Measurements from ENCODE around the gene NRCAM.

The NRCAM gene

DNA sequence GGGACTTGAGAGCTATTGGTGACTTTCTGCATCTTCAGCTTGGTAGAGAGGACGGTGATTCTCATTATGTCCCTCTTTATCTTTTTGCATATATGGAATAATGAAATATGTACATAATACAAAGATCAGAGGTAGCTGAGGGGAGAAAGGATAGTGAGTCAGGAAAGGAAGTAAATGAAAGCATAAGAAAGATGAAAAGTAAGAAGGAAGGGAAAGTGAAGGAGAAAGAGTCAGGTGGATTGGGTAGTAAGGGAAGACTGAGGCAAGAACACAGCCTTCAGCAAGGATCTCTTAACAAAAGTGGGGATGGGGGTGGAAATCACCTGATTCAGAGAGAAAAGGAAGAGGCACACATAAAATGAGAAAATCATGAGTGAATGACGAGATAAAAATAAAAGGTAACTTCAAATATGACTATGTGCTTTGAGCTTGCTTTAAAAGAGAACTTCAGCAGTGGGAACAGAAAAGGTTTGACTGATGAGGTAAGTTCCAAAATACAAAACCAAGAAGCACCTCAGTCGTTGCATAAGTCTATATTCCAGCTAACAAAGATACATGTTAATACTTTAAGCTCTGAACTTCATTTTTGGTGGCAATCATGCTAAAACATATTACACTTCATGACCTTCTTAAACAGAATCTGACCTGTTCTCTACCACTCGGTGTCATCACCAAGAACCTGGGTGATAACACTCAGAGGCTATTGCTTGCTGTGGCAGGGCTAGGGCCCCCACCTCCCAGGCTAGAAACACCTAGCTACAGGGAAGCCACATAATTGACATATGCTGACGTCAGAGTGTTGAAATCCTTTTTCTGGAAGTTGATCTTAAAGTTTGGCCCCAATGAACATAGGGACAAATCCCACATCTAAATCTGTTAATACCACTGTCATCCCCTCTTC lies 32.9 kb downstream of the NRCAM start:
- no peak for DNase-seq

DNA sequence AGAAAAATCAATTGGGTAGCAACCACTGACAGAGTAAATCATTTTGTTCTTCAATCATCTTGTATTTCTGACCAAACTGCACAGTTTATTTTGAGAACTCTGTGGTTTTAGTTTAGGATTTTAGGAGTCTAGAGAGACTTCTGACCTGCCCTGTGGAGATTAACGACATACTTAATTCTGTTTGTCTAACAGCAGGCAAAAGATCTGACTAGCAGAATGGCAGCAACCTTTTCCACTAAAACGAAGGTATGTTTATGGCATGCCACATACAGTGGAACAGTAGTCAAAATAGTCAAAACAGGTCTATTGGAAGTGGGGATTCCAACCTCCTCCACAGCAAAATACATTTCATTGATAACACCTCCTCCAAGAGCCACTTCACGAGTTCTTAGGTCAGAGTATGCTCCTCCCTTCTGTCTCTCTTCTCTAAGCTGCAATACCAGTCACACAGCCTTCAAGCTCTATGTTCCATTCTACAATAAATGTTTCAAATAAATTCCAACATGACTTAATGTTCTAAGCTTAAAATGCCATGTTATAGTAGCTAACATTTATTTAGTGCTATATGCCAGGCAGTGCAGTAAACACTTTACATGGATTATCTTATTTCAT lies 34.4 kb downstream of the NRCAM start:
- DNase-seq: no peak

- no peak for DNase-seq
These were observed 36.0 kb downstream of the NRCAM start for GRCh38 chr7:108419961-108420908.

GRCh38 chr7:108418946-108419345 lies 37.3 kb downstream of the NRCAM start:
- no peak for DNase-seq

GRCh38 chr7:108417926-108418325 lies 38.3 kb downstream of the NRCAM start:
- no peak for DNase-seq

DNA sequence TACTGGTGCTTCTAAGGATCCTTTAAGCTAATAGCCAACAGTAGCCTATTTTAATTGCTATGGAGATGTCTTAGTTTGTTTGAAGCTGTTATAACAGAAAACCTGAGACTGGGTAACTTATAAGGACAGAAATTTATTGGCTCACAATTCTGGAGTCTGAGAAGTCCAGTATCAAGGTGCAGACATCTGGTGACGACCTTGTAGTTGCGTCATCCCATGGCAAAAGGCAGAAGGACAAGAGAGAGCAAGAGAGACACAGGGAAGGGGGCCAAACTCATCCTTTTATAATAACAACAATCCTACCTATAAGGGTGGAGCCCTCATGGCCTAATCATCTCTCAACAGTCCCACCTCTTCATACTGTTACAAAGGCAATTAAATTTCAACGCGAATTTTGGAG lies 39.1 kb downstream of the NRCAM start:
- DNase-seq: no peak

DNA sequence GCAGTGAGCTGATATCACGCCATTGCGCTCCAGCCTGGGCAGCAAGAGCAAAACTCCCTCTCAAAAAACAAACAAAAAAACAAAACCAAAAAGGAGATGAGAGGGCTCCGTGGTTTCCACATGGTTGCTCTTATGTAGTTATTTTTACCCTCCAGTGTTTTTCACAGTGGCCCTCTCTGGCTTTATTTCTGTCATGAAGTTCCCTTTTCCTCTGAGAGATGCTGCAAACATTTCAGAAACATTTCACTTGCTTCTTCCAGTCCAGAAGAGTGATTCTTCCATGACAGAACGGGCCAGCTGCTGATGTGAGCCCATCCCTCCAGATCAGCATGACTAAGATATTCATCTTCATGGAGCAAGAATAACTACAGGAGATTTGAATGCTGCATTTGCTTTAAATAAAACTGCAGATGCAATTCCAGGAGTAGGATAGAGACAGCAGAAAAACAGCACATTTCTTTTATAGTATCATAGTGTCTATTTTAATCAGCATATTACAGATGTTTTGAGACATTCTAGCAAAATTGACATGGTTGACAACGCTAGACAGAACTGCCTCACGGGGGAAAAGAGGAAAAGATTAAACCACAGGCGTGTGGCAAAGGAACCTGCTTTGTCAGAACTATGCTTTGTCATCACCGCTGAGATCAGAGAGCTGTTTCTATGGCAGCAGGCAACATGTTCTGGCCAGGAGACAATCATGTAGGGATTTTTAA lies 40.3 kb downstream of the NRCAM start:
- DNase-seq: no peak

GRCh38 chr7:108415084-108415483 lies 41.2 kb downstream of the NRCAM start:
- no peak for DNase-seq

DNA sequence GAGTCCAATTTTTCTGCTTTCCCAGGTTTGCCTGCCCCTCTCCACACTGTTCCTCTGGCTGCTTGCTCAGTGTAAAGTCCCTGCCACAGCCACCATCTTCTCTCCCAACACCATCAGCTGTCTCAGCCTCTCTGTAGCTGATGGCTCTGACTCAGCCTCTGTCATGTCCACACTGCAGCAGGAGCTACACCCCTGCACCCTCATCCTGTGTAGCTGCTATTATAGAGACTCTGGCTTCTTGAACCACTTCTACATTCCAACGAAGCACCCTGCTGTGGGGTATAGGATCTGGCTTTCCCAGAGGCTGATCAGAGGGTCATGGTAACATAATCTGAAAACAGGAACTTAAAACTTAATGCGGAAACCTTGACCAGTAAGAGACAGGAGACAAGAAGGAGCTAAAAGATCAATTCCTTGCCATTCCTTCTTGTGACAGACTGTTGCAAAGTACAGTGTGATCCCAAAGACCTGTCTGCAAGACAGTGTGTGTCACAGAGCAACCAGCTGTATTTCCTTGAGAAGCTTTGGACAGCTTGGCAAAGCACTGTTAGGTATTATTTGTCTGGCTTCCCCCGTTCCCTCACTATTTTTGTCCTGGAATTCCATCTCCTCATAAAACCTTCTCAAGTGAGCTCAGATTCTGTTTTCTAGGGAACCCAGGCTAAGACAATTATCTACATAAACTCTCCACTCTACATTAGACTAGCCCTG lies 42.3 kb downstream of the NRCAM start:
- DNase-seq: no peak

DNA sequence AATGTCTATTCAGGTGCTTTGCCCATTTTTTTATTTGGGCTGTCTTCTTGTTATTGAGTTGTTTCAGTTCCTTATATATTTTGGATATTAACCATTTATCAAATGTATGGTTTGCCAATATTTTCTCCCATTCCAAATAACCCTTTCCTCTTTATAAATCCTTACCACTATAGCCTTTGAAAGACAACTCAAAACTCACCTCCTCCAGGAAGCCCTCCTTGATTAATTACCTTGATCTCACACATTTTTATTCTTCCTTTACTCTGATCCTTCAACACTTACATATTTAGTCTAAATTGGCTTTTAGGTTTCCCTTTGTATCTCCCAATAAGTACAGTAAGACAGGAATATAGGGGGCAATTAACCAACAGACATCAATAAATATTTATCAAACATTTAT lies 42.9 kb downstream of the NRCAM start:
- no peak for DNase-seq

- no peak for DNase-seq
These were observed 47.1 kb downstream of the NRCAM start for GRCh38 chr7:108409146-108409545.

DNA sequence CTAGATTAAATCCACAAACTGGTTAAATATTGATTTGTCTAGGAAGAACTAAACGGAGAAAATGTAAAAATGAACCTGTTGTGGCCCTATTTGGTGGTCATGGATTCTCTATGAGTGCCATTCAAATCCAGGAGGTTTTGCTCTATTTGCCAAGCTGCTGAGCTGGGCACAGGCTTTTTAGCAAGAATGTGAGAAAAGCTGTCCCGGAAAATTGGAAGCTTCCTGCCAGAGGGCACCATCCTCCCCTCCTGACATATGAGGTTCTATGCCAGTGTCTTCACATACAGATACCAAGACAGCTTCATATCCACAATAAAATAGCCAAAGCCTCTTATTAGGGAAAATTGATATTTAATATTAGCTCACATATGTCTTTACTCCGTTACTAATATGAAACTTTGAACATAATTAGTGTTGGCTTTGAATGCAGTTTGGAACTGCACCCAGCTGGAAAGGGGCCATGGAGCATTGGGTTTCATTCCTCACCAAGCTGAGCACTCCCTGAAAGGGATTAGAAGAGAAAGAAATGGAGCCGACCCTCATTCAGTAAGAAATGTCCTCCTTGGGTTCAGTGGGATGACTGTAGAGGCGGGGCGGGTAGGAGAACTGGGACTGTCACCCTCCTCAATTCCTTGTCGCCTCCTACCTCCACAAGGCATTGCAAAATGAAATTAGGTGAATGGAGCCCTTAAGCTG lies 47.8 kb downstream of the NRCAM start:
- no peak for DNase-seq

GRCh38 chr7:108407676-108408075 lies 48.6 kb downstream of the NRCAM start:
- DNase-seq: no peak

DNA sequence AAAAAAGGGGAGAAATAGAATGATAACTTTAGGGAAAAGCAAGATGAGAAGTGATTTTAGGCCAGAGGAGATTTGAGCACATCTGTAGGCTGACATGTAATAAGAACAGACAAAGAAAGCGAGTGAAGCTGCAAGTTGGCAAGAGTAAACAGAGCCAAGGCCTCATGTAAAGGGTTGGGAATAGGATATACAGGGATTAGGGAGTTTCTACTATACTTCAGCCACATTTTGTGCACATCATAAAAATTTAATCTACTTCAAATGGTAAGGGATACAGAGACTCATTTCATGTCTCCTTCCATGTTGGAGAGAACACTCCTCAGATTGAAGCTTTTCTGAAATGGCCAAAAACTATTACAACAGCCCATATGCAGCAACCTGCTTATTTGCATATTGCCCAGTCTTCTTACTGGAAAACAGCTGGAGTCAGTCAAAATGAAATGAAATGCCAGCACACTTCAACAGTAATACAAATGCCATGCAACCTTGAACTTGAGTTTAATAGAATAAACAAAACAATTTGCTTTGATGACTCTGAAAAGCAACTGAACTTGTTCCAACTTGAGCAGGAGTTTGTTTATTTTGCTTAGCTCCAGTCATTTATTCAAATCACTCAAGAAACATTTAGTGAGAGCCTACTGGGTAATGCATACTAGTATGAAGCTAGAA lies 49.9 kb downstream of the NRCAM start:
- DNase-seq: no peak

- no peak for DNase-seq
These were observed 51.5 kb downstream of the NRCAM start for GRCh38 chr7:108404509-108405420.

DNA sequence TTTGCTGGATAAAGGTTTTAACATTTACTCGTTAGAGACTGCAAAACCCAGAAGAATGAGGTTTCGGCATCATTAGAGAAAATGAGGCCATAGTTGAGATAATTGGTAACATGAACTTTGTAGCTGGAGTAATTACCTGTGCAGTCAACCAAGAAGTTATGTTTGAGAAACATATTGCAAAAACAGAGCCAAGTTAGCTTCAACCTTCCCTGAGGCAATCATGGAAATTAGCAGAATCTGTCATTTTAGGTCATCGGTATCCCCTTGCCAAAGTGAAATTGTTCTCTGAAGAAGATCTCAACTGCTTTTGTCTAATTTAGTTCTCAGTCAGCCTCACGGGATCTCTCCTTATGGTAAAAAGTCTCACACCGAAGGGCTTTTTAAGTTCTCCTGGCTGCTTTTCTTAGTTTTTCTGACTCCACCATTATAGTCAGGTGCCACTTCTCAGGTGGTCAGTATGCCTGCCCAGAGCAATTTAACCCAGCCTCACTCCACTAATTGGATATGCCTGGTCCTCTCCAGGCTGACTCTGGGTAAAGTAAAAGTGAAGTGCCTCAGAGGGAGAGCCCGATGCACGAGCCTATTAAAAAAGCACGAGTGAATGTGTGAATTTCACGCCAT lies 52.5 kb downstream of the NRCAM start:
- no peak for DNase-seq

- DNase-seq: no peak
These were observed 53.4 kb downstream of the NRCAM start for GRCh38 chr7:108402865-108403264.

DNA sequence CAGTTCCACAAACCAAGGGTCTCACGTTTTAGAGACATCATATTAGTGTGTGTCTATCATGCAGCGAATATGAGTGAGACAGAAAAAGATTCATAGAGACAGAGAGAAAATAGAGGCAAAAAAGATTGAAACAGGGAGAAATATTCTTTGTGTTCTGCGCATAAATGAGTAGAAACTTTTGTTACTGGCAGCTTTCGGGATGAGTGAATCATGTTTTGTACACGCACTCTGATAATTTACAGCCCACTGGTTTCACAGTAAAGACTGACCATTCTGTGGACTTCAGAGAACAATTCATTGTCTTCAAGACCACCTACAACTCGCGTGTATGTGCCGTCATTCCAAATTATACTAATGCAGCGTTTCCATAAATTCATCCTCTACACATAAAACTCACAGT lies 60.2 kb downstream of the NRCAM start:
- no peak for DNase-seq

DNA sequence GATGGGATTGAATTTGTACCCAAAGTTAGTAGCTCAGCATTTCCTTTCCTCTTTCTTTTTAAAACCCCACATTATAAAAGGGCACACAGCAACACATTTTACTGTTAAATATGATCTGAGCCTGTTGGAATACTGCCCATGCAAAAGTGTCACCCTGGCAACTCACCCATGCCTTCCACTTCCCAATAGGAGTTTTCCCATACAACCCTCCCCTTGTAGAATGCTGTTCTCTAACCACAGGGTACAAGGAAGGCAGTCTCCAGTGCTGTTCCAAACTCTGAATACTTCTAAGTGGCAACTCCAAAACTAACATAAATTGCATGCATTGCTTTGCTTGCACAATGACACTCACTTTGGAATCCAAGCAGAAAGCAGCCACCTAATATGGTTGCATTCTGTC lies 60.8 kb downstream of the NRCAM start:
- DNase-seq: no peak

Measured in activated naive CD4-positive, alpha-beta T cell treated with Interleukin-2 at 50 U/mL for 16 hours (primary cell).